ENCODE results near the gene FAM168A. TPM values are rescaled to one million over a fixed set of nuclear protein-coding genes. Genes with fewer than 3 reads are reported as not detected.
"Not testable (repeated sequence)": the region's sequence is repeated elsewhere in the genome, so short reads cannot be mapped to it uniquely, and the experiment has no call there.

The FAM168A gene
- total RNA-seq, 4 donors from 2014 or later = 10.7 to 28.1 (median 20.5) TPM

DNA sequence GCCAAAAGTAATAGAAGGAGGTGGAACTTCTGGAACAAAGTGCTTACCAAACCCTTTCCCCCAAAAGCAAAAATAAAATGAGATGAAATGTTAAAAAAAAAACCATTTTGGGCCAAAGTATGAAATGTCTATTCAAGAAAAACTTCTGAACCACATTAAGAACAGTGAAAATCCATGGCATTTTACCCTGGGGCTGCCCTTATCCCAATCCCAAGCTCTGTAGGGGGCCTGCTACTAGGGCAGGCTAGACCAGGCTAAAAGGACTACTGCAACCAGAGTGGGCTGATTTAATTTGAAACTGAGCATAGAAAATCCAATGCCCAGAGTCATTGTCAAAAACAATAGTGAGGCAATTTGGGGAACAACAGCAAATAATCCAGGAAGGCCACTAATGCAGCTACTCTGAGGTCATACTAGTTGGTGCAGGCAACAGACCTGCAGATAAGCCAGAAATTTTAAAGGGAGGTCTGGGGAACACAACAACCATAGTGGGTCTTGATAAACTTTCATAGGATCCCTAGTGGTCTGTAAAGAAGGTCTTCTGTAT is 122.3 kb downstream of the FAM168A start:
- TF ChIP-seq POLR2A (IDR thresholded peaks at IDR 0.05) = no peak
- TF ChIP-seq, protein P1, sequence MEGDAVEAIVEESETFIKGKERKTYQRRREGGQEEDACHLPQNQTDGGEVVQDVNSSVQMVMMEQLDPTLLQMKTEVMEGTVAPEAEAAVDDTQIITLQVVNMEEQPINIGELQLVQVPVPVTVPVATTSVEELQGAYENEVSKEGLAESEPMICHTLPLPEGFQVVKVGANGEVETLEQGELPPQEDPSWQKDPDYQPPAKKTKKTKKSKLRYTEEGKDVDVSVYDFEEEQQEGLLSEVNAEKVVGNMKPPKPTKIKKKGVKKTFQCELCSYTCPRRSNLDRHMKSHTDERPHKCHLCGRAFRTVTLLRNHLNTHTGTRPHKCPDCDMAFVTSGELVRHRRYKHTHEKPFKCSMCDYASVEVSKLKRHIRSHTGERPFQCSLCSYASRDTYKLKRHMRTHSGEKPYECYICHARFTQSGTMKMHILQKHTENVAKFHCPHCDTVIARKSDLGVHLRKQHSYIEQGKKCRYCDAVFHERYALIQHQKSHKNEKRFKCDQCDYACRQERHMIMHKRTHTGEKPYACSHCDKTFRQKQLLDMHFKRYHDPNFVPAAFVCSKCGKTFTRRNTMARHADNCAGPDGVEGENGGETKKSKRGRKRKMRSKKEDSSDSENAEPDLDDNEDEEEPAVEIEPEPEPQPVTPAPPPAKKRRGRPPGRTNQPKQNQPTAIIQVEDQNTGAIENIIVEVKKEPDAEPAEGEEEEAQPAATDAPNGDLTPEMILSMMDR (IDR thresholded peaks at IDR 0.05) = no peak
- DNase-seq (ENCODE audit: low spot score in 2 of 2) = no peak
- intact Hi-C loops (cut with DNase I; ENCODE audit: low total_unique reads) = no loop called here
- no peak overlapping the region for H3K4me3 ChIP-seq (ENCODE audit: low read depth, poor library complexity, severe bottlenecking)

DNA sequence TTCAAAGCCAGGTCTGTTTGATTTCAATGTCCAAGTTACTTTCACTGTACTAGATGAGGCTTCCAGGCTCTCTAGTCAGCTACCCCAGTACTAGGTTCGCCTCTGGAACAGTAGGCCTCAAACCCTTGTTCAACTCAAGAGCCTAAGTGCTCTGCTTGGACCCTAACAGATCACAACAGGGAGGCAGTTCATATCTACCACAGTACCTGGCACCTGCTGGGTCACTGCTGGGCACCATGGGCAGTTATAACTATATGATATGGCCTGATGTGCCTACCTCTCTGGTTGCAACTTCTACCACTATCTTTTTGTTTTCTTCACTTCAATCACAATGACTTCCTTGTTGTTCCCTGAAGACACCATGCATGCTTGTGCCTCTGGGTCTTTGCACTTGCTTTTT is 124.7 kb downstream of the FAM168A start:
- TF ChIP-seq, protein P1 (IDR thresholded peaks at IDR 0.05) = no peak
- TF ChIP-seq POLR2A (IDR thresholded peaks at IDR 0.05) = no peak
- intact Hi-C loops (cut with DNase I; ENCODE audit: low total_unique reads) = no loop called here
- 91 to 95% methylated on average over 1 of the region's 1 CpG for WGBS, 2 donors
- DNase-seq (ENCODE audit: low spot score in 2 of 2) = no peak
- H3K4me3 ChIP-seq (ENCODE audit: low read depth, poor library complexity, severe bottlenecking) = no peak overlapping the region

DNA sequence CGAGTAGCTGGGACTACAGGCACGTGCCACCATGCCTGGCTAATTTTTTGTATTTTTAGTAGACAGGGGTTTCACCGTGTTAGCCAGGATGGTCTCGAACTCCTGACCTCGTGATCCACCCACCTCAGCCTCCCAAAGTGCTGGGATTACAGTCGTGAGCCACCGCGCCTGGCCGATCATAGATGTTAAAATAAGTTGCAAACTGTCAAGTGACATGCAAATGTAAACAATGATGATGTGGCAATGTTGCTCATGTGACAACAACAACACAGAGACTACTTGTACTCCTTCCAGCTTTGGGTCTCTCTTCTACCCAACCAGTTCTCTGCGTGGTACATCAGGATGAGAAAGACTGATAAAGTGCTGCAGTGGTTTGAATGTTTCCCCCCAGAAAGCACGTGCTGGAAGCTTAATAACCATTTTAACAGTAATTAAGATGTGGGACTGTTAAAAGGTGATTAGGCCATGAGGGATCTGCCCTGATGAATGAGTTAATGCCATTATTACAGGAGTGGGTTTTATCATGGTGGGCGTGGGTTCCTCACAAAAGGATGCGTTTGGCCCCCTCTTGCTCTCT is 127.8 kb downstream of the FAM168A start:
- 89 to 92% methylated on average over 13 of the region's 13 CpGs for WGBS, 2 donors
- intact Hi-C loops (cut with DNase I; ENCODE audit: low total_unique reads); H3K4me3 ChIP-seq (ENCODE audit: low read depth, poor library complexity, severe bottlenecking); DNase-seq (ENCODE audit: low spot score in 2 of 2): not testable (repeated sequence)

DNA sequence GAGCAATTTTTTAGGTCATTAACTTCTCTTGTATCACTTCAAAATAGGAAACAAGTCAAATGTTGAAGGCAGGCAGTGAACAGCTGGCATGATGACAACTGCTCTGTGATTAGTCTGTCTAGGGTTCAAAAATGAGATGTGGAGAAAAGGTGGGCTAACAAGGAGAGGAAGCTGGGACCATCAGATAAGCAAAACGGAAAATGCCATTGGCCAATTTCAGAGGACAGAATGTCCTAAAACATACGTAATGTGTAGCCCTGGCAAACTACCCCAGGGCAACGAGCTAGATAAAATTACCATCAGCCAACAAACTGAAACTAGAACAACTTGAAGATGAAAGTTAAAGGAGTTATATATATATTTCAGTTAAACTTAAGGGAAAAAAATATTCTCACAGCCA is 128.5 kb downstream of the FAM168A start:
- no peak for DNase-seq (ENCODE audit: low spot score in 2 of 2)
- 66 to 80% methylated on average over 3 of the region's 3 CpGs for WGBS, 2 donors
- intact Hi-C loops (cut with DNase I; ENCODE audit: low total_unique reads) = no loop called here
- H3K4me3 ChIP-seq (ENCODE audit: low read depth, poor library complexity, severe bottlenecking) = no peak overlapping the region
- TF ChIP-seq POLR2A (IDR thresholded peaks at IDR 0.05) = no peak
- TF ChIP-seq, protein P1 (IDR thresholded peaks at IDR 0.05) = no peak

DNA sequence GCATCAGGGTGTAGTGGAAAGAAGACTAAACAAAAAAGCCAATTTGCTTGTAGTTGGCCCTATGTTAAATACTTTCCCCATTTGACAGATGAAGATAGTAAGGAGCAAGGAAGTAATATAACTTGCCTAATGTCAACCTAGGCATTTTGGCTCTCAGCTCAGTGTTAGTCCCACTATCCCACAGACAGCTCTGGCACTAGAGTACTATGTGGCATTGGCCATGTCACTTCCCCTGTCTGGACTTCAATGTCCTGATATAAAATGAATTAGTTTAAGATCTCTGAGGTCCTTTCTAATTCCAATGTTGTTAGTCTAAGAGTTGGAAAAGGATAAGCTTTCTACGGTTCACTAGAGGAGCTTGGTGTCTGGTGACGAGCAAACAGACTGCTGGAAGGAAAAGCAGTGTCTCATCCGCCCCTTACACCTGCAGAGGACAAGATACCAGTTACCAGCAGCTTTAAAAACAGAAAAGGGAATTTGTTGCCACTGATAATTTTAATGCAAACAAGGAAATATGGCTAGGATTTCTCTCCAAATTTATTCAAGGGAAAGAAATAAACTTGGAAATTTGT is 129.2 kb downstream of the FAM168A start:
- no peak for DNase-seq (ENCODE audit: low spot score in 2 of 2)
- intact Hi-C loops (cut with DNase I; ENCODE audit: low total_unique reads) = no loop called here
- WGBS, 2 donors = 95 to 98% methylated on average over 3 of the region's 3 CpGs
- no peak overlapping the region for H3K4me3 ChIP-seq (ENCODE audit: low read depth, poor library complexity, severe bottlenecking)
- TF ChIP-seq POLR2A (IDR thresholded peaks at IDR 0.05) = no peak
- TF ChIP-seq, protein P1 (IDR thresholded peaks at IDR 0.05) = no peak

DNA sequence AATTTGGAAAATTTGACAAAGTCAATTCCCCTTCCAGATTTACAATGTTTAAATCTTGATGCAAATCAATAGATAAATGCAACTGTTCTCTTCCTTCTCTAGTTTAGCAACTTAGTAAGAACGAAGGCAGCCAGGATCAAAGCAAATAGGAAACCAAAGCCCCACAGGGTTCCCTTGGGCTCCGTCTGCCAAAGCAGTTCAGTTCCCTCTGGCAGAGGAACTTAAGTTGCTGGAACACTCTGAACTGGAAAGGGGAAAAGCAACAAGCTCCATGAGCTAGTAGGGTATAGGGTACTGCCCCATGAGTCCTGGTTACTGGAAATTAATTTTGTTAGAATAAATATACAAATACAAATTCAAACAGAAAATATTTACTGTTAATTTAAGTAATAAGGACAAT is 130.4 kb downstream of the FAM168A start:
- 54 to 75% methylated on average over 2 of the region's 2 CpGs for WGBS, 2 donors
- intact Hi-C loops (cut with DNase I; ENCODE audit: low total_unique reads) = no loop called here
- no peak for DNase-seq (ENCODE audit: low spot score in 2 of 2)
- H3K4me3 ChIP-seq (ENCODE audit: low read depth, poor library complexity, severe bottlenecking) = no peak overlapping the region
- TF ChIP-seq, protein P1 (IDR thresholded peaks at IDR 0.05) = no peak
- no peak for TF ChIP-seq POLR2A (IDR thresholded peaks at IDR 0.05)

All from lower leg skin (tissue), 4 donors.